Neural cell (in vitro differentiated cells): ENCODE measurements around the gene CCIN. TPM values are rescaled to one million over a fixed set of nuclear protein-coding genes. Genes with fewer than 3 reads are reported as not detected.

Experiments
- H2AFZ ChIP-seq: fragments of 200-600, 300-800 bp; sonication (generic), shearing (Covaris generic); 2 replicates; pipeline ENCODE4 v1.6.0; 2014; ENCODE audit warnings: low read depth, mild to moderate bottlenecking, antibody characterized with exemption, low read length, moderate library complexity
- H3F3A ChIP-seq: fragments of 200-600 bp; shearing (Covaris generic); 2 replicates; pipeline ENCODE4 v1.6.1; 2016; ENCODE audit warnings: mild to moderate bottlenecking, moderate library complexity, mixed read lengths, antibody characterized with exemption, low read length; ENCODE audit not compliant: insufficient read depth, poor library complexity, severe bottlenecking
- H3K27ac ChIP-seq: fragments of 200-600, 300-800 bp; sonication (generic), shearing (Covaris generic); 2 replicates; pipeline ENCODE4 v1.5.1; 2014; ENCODE audit warnings: mild to moderate bottlenecking, low read length, moderate library complexity
- H3K27me3 ChIP-seq: fragments of 300-800, 200-600 bp; sonication (generic), shearing (Covaris generic); 2 replicates; pipeline ENCODE4 v1.6.0; 2014; ENCODE audit warnings: mild to moderate bottlenecking, low read depth, low read length, moderate library complexity; ENCODE audit not compliant: insufficient read depth
- H3K36me3 ChIP-seq: fragments of 300-800, 200-600 bp; sonication (generic), shearing (Covaris generic); 2 replicates; pipeline ENCODE4 v1.5.1; 2014; ENCODE audit warnings: mild to moderate bottlenecking, antibody characterized with exemption, low read length, moderate library complexity; ENCODE audit not compliant: insufficient read depth
- H3K4me2 ChIP-seq: fragments of 300-800, 200-600 bp; sonication (generic), shearing (Covaris generic); 2 replicates; pipeline ENCODE4 v1.6.0; 2014; ENCODE audit warnings: mild to moderate bottlenecking, low read length
- H3K4me3 ChIP-seq: fragments of 300-800, 200-600 bp; sonication (generic), shearing (Covaris generic); 2 replicates; pipeline ENCODE4 v1.5.1; 2014; ENCODE audit warnings: mild to moderate bottlenecking, low read length, moderate library complexity
- H3K79me2 ChIP-seq: fragments of 200-600 bp; shearing (Covaris generic); replicated peaks from 2 replicates; pipeline ENCODE4 v1.6.0; 2014; ENCODE audit warnings: mild to moderate bottlenecking, low read length, moderate library complexity; ENCODE audit not compliant: insufficient read depth
- H3K9ac ChIP-seq: fragments of 300-800, 200-600 bp; sonication (generic), shearing (Covaris generic); 2 replicates; pipeline ENCODE4 v1.6.1; 2016; ENCODE audit warnings: mild to moderate bottlenecking, low read length, mixed read lengths
- H3K9me2 ChIP-seq: fragments of 200-600 bp; shearing (Covaris generic); 2 replicates; pipeline ENCODE4 v1.6.1; 2016; ENCODE audit warnings: mild to moderate bottlenecking, low read length, mixed read lengths; ENCODE audit not compliant: insufficient read depth
- H3K9me3 ChIP-seq: fragments of 200-600, 300-800 bp; sonication (generic), shearing (Covaris generic); 2 replicates; pipeline ENCODE4 v1.6.1; 2016; ENCODE audit warnings: mild to moderate bottlenecking, mixed run types, low read length, moderate library complexity, mixed read lengths
- H4K20me1 ChIP-seq: fragments of 200-600 bp; shearing (Covaris generic); 2 replicates; pipeline ENCODE4 v1.6.1; 2016; ENCODE audit warnings: mild to moderate bottlenecking, mixed run types; ENCODE audit not compliant: insufficient read depth
- EP300 ChIP-seq: fragments of 450-650 bp; conservative IDR thresholded peaks from 2 replicates; pipeline ENCODE4 v1.6.1; 2014; ENCODE audit warnings: antibody characterized with exemption, mild to moderate bottlenecking, moderate library complexity; ENCODE audit not compliant: poor library complexity, severe bottlenecking
- EZH2 ChIP-seq: fragments of 200-600, 300-800 bp; shearing (Covaris generic), sonication (generic); IDR thresholded peaks from 2 replicates; pipeline ENCODE4 v1.6.1; 2014; ENCODE audit warnings: antibody characterized with exemption, low read length, borderline replicate concordance, mild to moderate bottlenecking; ENCODE audit not compliant: insufficient read depth, poor library complexity, severe bottlenecking
- MXI1 ChIP-seq: fragments of 450-650 bp; conservative IDR thresholded peaks from 2 replicates; pipeline ENCODE4 v1.6.1; 2014; ENCODE audit warnings: antibody characterized with exemption, mild to moderate bottlenecking; ENCODE audit not compliant: poor library complexity, severe bottlenecking
- POLR2AphosphoS5 ChIP-seq: IDR thresholded peaks from 2 replicates; pipeline ENCODE4 v1.6.1; 2012
- RAD21 ChIP-seq: fragments of 450-650 bp; conservative IDR thresholded peaks from 2 replicates; pipeline ENCODE4 v1.6.1; 2014; ENCODE audit warnings: antibody characterized with exemption, mild to moderate bottlenecking, moderate library complexity
- REST ChIP-seq: IDR thresholded peaks from 2 replicates; pipeline ENCODE4 v1.6.1; 2012; ENCODE audit warnings: borderline replicate concordance
- SMC3 ChIP-seq: fragments of 450-650 bp; conservative IDR thresholded peaks from 2 replicates; pipeline ENCODE4 v1.6.1; 2014; ENCODE audit warnings: antibody characterized with exemption, mild to moderate bottlenecking, moderate library complexity; ENCODE audit not compliant: poor library complexity
- TAF1 ChIP-seq: IDR thresholded peaks from 2 replicates; pipeline ENCODE4 v1.6.1; 2012; ENCODE audit warnings: low read depth
- polyA plus RNA-seq: library from polyadenylated mRNA; depleted of rRNA; stranded (reverse); fragments of >200 nt; gene quantifications from 2 replicates; pipeline ENCODE4 v1.2.3, GENCODE V29; 2014
- TF ChIP-seq, protein P1 (sequence below): fragments of 450-650 bp; IDR thresholded peaks from 2 replicates; pipeline ENCODE4 v1.5.1; 2014; ENCODE audit warnings: antibody characterized with exemption, mild to moderate bottlenecking, moderate library complexity; ENCODE audit not compliant: poor library complexity, severe bottlenecking

CCIN gene
- polyA plus RNA-seq, 1 donor from 2014 or later, result not detected

DNA sequence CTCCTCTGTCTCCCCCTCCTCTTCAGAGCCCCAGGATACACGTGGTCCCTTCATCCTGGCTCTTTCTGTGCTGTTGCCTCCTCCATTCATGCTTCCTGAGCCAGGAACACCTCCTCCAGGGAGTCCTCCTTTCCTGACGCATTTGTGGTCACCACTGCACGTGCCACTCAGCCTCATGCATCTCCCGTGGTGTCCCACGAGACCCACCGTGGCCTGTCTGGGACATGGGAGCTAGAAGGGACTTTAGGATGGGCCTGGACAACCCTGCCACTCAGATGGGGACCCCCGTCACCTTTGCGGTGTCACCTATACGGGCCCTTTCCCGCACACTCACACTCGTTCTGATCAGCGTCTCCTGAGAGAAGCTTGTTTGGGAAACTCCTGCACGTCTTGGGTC, 25.9 kb upstream of the CCIN start:
- H2AFZ ChIP-seq, result no peak overlapping the region
- H3F3A ChIP-seq, result no peaks in the 10 kb centered on the region
- no peaks in the 10 kb centered on the region for H3K36me3 ChIP-seq
- no peaks in the 10 kb centered on the region for H3K79me2 ChIP-seq
- H3K27ac ChIP-seq, result no peak overlapping the region
- no peaks in the 10 kb centered on the region for H3K27me3 ChIP-seq
- no peak overlapping the region for H3K4me2 ChIP-seq
- TF ChIP-seq MXI1 (no peak), REST (no peak), SMC3 (no peak), EP300 (no peak), POLR2AphosphoS5 (no peak), RAD21 (no peak), TAF1 (no peak), EZH2 (no peak)
- TF ChIP-seq, protein P1, sequence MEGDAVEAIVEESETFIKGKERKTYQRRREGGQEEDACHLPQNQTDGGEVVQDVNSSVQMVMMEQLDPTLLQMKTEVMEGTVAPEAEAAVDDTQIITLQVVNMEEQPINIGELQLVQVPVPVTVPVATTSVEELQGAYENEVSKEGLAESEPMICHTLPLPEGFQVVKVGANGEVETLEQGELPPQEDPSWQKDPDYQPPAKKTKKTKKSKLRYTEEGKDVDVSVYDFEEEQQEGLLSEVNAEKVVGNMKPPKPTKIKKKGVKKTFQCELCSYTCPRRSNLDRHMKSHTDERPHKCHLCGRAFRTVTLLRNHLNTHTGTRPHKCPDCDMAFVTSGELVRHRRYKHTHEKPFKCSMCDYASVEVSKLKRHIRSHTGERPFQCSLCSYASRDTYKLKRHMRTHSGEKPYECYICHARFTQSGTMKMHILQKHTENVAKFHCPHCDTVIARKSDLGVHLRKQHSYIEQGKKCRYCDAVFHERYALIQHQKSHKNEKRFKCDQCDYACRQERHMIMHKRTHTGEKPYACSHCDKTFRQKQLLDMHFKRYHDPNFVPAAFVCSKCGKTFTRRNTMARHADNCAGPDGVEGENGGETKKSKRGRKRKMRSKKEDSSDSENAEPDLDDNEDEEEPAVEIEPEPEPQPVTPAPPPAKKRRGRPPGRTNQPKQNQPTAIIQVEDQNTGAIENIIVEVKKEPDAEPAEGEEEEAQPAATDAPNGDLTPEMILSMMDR, result no peak
- H4K20me1 ChIP-seq, result no peaks in the 10 kb centered on the region
- H3K9ac ChIP-seq, result no peak overlapping the region
- H3K4me3 ChIP-seq, result no peak overlapping the region
- H3K9me3 ChIP-seq, result no peaks in the 10 kb centered on the region
- no peaks in the 10 kb centered on the region for H3K9me2 ChIP-seq

GRCh38 chr9:36144309-36145232, 24.6 kb upstream of the CCIN start:
- H3K9me3 ChIP-seq, result no peaks in the 10 kb centered on the region
- H3K4me3 ChIP-seq, result no peak overlapping the region
- no peaks in the 10 kb centered on the region for H3F3A ChIP-seq
- no peak overlapping the region for H3K9ac ChIP-seq
- no peak overlapping the region for H3K27ac ChIP-seq
- H2AFZ ChIP-seq, result no peak overlapping the region
- H3K4me2 ChIP-seq, result no peak overlapping the region
- no peaks in the 10 kb centered on the region for H3K9me2 ChIP-seq
- no peaks in the 10 kb centered on the region for H3K27me3 ChIP-seq
- no peaks in the 10 kb centered on the region for H3K79me2 ChIP-seq
- TF ChIP-seq TAF1, result no peak
- TF ChIP-seq SMC3, result no peak
- no peak for TF ChIP-seq REST
- TF ChIP-seq RAD21, result no peak
- no peak for TF ChIP-seq MXI1
- TF ChIP-seq, protein P1, result no peak
- TF ChIP-seq POLR2AphosphoS5, result no peak
- no peak for TF ChIP-seq EP300
- TF ChIP-seq EZH2, result no peak
- H4K20me1 ChIP-seq, result no peaks in the 10 kb centered on the region
- no peaks in the 10 kb centered on the region for H3K36me3 ChIP-seq
